Dedifferentiated amniotic fluid mesenchymal stem cell (primary cell): ENCODE results near the gene RAB13.

Experiments used
- DNase-seq: peaks from one replicate; pipeline ENCODE4 v3.0.0-alpha.2; 2016; ENCODE audit errors: extremely low spot score

RAB13 gene

DNA sequence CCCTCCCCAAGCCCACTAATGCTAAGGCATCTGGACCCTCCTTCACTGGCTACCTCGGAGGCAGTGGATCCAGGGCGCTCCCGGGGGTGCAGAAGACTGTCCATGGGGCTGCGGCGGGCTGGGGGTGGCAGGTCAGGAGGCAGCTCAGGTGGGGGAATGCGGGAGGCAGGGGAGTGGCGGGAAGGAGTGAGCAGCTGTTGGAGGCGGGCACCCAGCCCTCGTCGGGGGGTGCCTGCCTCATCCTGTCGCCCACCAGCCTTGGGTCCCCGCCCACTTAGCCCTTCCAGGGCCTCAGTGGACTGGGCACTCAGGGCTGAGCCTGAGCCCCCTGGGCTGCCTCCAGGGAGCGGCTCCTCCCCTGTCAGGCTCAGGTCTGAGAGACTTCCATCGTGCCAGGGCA, 52.7 kb downstream of the RAB13 start:
- no peak for DNase-seq

DNA sequence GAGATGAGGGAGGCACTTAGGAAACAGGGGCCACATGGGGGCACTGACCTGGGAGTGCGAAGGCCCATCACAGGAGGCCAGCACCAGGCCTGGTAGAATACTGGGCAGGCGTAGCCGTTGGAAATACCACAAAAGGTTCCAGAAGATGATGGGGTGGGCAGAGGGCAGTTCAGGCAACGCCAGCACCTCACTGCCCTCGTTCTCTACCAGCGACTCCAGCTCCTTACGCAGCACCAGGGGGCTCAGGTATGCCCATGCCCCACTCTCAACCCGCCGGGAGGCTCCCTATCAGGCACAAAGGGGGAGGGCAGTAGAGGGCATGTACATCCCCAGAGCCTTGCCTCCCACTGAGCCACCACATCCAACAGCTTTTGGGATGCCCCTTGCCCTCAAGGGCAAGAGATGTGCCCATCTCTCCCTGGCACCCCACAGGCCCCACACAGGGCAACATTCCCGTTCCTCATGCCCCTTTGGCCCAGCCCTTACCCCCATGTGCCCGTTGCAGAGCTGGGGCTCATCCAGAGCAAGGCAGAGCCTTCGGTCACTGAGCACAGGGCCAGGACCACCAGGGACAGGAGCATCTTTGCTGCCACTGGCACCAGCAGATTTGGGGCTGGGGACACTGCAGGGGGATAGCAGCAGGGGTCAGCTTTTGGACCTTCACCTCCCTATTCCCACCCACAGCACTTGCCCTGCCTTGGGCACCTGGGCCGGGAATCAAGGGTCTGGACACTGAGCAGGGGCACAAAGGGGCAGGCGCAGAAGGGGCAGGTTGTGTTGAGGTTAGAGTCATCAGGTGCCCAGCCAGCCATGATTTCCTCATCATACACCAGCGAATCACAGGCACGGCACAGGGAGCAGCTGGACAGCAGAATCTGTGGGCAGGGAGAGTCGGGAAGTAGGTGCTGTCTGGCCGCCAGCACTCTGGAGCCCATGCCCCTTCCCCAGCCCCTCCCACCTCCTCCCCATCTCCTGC, 53.7 kb downstream of the RAB13 start:
- no peak for DNase-seq
